ENCODE results near the gene ARVCF.

ARVCF gene

DNA sequence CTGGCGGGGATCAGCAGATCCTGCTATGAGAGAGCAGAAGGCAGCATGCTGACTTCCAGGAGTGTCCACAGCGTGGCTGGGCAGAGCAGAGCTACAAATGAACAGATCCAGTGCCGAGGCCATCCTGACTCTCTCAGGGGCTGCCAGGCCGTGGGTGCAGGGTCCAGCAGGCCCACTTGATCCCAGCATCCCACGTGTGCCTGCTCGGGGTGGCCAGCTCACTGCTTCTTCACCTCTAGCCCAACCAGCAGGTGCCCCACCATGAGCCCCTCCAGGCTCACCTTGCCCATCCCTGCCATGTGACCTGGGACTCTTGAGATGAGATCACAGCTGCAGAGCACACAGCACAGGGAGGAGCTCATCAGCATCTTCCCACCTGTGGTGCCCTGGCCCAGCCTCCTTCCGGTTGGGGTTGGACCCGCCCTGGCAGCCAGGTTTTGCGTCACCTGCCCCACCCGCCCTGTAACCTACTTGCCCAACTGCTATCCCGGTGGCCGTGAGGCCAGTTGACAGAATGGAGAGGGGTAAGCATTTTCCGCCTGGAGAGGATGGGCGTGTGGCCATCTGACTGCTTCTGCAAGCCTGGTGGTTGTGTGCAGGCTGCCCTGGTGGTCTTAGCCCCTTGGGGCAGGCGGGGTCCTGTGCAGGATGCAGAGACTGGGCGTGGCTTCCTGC, 15.2 kb upstream of the ARVCF start:
- Histone ChIP-seq H3K9me3 (no peaks in the 10 kb centered on the region), H3K36me3 (peaks cover 0 to 19% (median 13%) of the 10 kb centered on the region in 3 donors), H3K4me3 (no peak overlapping the region), H3K27me3 (no peaks in the 10 kb centered on the region), H3K27ac (no peak overlapping the region), H3K4me1 (peaks cover 0 to 39% (median 36%) of the 10 kb centered on the region in 4 donors)
- intact Hi-C loops (cut with DNase I; ENCODE audit: low total_unique reads) = no loop called here
- no peak for DNase-seq
- TF ChIP-seq CTCF (IDR thresholded peaks at IDR 0.05) = no peak

GRCh38 chr22:20029550-20030225, 13.1 kb upstream of the ARVCF start:
- DNase-seq = no peak
- intact Hi-C loops (cut with DNase I; ENCODE audit: low total_unique reads) = no loop called here
- H3K4me3 ChIP-seq = no peak overlapping the region
- TF ChIP-seq CTCF (IDR thresholded peaks at IDR 0.05) = no peak
- no peaks in the 10 kb centered on the region for H3K9me3 ChIP-seq
- H3K27ac ChIP-seq = no peak overlapping the region
- peaks cover 0 to 42% (median 36%) of the 10 kb centered on the region in 4 donors for H3K4me1 ChIP-seq
- peaks cover 0 to 14% (median 13%) of the 10 kb centered on the region in 3 donors for H3K36me3 ChIP-seq
- H3K27me3 ChIP-seq = no peaks in the 10 kb centered on the region

GRCh38 chr22:20028855-20029549, 12.4 kb upstream of the ARVCF start:
- no peak overlapping the region for H3K4me3 ChIP-seq
- peaks cover 0 to 20% (median 17%) of the 10 kb centered on the region in 3 donors for H3K36me3 ChIP-seq
- H3K27ac ChIP-seq = no peak overlapping the region
- H3K9me3 ChIP-seq = no peaks in the 10 kb centered on the region
- H3K27me3 ChIP-seq = no peaks in the 10 kb centered on the region
- no peak for TF ChIP-seq CTCF (IDR thresholded peaks at IDR 0.05)
- intact Hi-C loops (cut with DNase I; ENCODE audit: low total_unique reads) = no loop called here
- no peak for DNase-seq
- H3K4me1 ChIP-seq = peaks cover 0 to 43% (median 33%) of the 10 kb centered on the region in 4 donors

GRCh38 chr22:20027966-20028854, 11.6 kb upstream of the ARVCF start:
- H3K4me1 ChIP-seq = peaks cover 0 to 38% (median 26%) of the 10 kb centered on the region in 4 donors
- no peak overlapping the region for H3K4me3 ChIP-seq
- TF ChIP-seq CTCF (IDR thresholded peaks at IDR 0.05) = no peak
- no peaks in the 10 kb centered on the region for H3K27me3 ChIP-seq
- H3K36me3 ChIP-seq = peaks cover 0 to 20% (median 17%) of the 10 kb centered on the region in 3 donors
- no peaks in the 10 kb centered on the region for H3K9me3 ChIP-seq
- H3K27ac ChIP-seq = no peak overlapping the region
- peak in 1 of 2 donors; percentile 17 for DNase-seq
- intact Hi-C loops (cut with DNase I; ENCODE audit: low total_unique reads) = no loop called here

DNA sequence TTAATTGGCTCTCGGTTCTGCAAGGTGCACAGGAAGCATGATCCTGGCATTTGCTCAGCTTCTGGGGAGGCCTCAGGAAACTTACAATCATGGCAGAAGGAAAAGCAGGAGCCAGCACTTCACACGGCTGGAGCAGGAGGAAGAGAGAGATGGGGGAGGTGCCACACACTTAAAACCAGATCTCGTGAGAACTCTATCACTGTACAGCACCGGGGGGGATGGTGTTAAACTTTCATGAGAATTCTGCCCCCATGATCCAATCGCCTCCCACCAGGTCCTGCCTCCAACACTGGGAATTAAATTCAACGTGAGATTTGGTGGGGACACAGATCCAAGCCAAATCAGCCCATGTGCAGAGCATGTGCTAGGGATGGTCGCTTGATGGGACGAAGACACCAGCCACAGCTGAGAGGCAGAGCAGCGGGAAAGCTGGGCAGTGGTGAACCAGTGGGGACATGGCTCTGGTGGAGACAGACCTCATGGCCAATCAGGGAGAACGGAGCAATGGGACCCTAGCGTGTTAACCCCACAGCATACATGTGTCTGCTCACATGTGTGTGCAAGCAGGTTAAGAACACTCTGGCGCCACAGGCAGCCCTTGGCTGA, 10.5 kb upstream of the ARVCF start:
- TF ChIP-seq CTCF (IDR thresholded peaks at IDR 0.05) = no peak
- Histone ChIP-seq H3K4me1 (peaks cover 7 to 38% (median 26%) of the 10 kb centered on the region in 4 donors), H3K27ac (no peak overlapping the region), H3K36me3 (peaks cover 0 to 22% (median 17%) of the 10 kb centered on the region in 3 donors), H3K9me3 (no peaks in the 10 kb centered on the region), H3K4me3 (no peak overlapping the region), H3K27me3 (no peaks in the 10 kb centered on the region)
- intact Hi-C loops (cut with DNase I; ENCODE audit: low total_unique reads) = no loop called here
- peak in 1 of 2 donors; percentile 29 for DNase-seq
